Pancreas (tissue), 10 donors: ENCODE results near the gene ADRB2. TPM values are rescaled to one million over a fixed set of nuclear protein-coding genes. Genes with fewer than 3 reads are reported as not detected.
A peak's percentile ranks its signal among the peaks of the same experiment; 100 is the strongest.

ENCODE experiments used
- ATAC-seq, 4 donors: fragments of 200-7000 bp; cut with Tn5 transposase; one replicate each; pipeline versions ENCODE4 v1.8.0 to v1.9.1; 2020; ENCODE audit warnings: mild to moderate bottlenecking in 4 of 4, moderate library complexity in 4 of 4
- DNase-seq, 6 donors: peaks; one replicate each; pipeline ENCODE4 v3.0.0-alpha.2; 2020
- FAIRE-seq: peaks from 2 replicates; lab custom pipeline; 2012; peaks lifted over from hg19 to GRCh38; lab: Jason Lieb, UNC
- H3K27ac ChIP-seq, 4 donors: fragments of 200-600 bp; sonication (generic); 1 replicate in 3 of 4; 2 replicates in 1 of 4; pipeline versions ENCODE4 v1.5.0 to v1.8.0; 2020
- H3K27me3 ChIP-seq, 4 donors: fragments of 200-600 bp; one replicate each; pipeline ENCODE4 v1.8.0; 2021
- H3K36me3 ChIP-seq, 3 donors: fragments of 200-600 bp; sonication (generic) in 1 of 3; one replicate each; pipeline versions ENCODE4 v1.5.0 to v1.8.0; 2020 to 2021
- H3K4me1 ChIP-seq, 3 donors: fragments of 200-600 bp; one replicate each; pipeline ENCODE4 v1.8.0; 2021
- H3K4me3 ChIP-seq, 4 donors: fragments of 200-600 bp; sonication (generic) in 2 of 4; one replicate each; pipeline versions ENCODE4 v1.5.0 to v1.8.0; 2020 to 2021
- H3K9me3 ChIP-seq, 4 donors: fragments of 200-600 bp; one replicate each; pipeline ENCODE4 v1.8.0; 2021
- CTCF ChIP-seq, 4 donors: fragments of 200-600 bp; sonication (generic) in 3 of 4; IDR thresholded peaks; one replicate each; pipeline versions ENCODE4 v1.5.0 to v1.8.0; 2021; ENCODE audit warnings: antibody characterized with exemption in 4 of 4
- WGBS, 2 donors: extraction: QIAGEN DNeasy Blood & Tissue Kit; methylation state at CpG; one replicate each; pipeline ENCODE4 v1.1.7; 2013; 5-methylcytosine and 5-hydroxymethylcytosine counted together
- intact Hi-C, 3 donors: fragments of 100-400 bp; cut with DNase I; formaldehyde crosslinking; loops; one replicate each; pipeline versions ENCODE4 v1.11.1 to v1.14.2; 2022
- polyA plus RNA-seq, 2 donors: library from polyadenylated mRNA; stranded (reverse); fragments of 200-250 nt; gene quantifications; one replicate each; pipeline ENCODE4 v1.2.3, GENCODE V29; 2013
- total RNA-seq, 6 donors: library from RNA; stranded (reverse); fragmentation: NEBNext Ultra II Directional in 4 of 6; extraction: Animal tissue kit (Norgen Biotek cat#: 25700) in 4 of 6; gene quantifications; one replicate each; pipeline versions ENCODE4 v1.2.1 to v1.2.4, GENCODE V29; 2021 to 2023
- donor health status: healthy with polysubstance abuse.
- donor health status: DM: no; HTN: no; CAD: no; lungs with moderate emphysema.
- donor health status: DM: no; HTN: no; CAD: no.
- donor health status: control.
- donor health status: control.
- donor health status: Bipolar disorder and iron deficiency.
- donor health status: DM: yes; HTN: yes; CAD: no.
- donor health status: DM: no; HTN: no; CAD: no.
- donor health status: DM: no; HTN: no; CAD: no.
- donor health status: DM: yes; HTN: yes; CAD: no.

ADRB2 gene
- total and polyA plus RNA-seq, 8 donors = 0.09 to 1.1 (median 0.48) TPM

- no peaks in the 10 kb centered on the region for H3K4me1 ChIP-seq
- intact Hi-C loops = no loop called here
- no peaks in the 10 kb centered on the region for H3K9me3 ChIP-seq
- H3K27ac ChIP-seq = no peak overlapping the region
- H3K36me3 ChIP-seq = no peaks in the 10 kb centered on the region
- ATAC-seq = no peak
- no peak for FAIRE-seq
- H3K27me3 ChIP-seq = no peaks in the 10 kb centered on the region
- no peak for TF ChIP-seq CTCF (IDR thresholded peaks at IDR 0.05)
- no peak for DNase-seq
- no peak overlapping the region for H3K4me3 ChIP-seq
Observed at GRCh38 chr5:148846930-148847329, 20.5 kb downstream of the ADRB2 start.

- FAIRE-seq (no peak), DNase-seq (no peak), ATAC-seq (no peak)
- 65 to 69% methylated on average over 2 of the region's 2 CpGs for WGBS, 2 donors
- H3K27me3 ChIP-seq = no peaks in the 10 kb centered on the region
- intact Hi-C loops = no loop called here
- H3K4me1 ChIP-seq = no peaks in the 10 kb centered on the region
- no peaks in the 10 kb centered on the region for H3K9me3 ChIP-seq
- H3K4me3 ChIP-seq = no peak overlapping the region
- no peak overlapping the region for H3K27ac ChIP-seq
- TF ChIP-seq CTCF (IDR thresholded peaks at IDR 0.05) = no peak
- H3K36me3 ChIP-seq = no peaks in the 10 kb centered on the region
Observed at GRCh38 chr5:148847456-148847855, 21.0 kb downstream of the ADRB2 start.

DNA sequence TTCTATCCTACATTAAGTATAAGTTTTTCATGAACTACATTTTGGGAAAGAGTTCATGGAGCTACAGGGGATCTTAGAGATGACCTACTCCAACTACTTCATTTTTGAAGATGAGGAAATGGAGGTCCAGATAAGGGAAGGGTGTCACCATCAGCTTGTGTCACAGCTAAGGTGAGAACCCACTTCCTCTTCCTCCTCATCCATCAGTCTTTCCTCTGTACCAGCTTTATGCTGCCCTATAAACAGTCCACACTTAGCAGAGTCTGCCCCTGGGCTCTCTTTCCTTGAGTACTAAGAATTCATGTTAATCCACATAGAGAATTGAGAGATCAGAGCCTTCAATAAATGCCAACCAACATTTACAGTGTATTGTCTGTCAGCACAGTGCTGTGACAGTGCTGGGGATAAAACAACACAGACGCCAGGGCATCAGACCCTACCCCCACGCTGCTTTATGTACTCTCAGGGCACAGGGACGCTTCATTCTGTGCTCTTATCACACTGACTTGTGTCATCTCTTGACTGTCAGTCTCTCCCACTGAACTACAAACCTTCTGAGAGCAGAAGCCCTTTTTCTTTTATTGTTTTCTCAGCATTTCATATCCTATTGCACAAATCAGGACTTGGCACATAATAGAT is 22.1 kb downstream of the ADRB2 start:
- H3K9me3 ChIP-seq = no peaks in the 10 kb centered on the region
- no peak overlapping the region for H3K27ac ChIP-seq
- intact Hi-C loops = no loop called here
- whole genome bisulfite sequencing, 2 donors = 62 to 70% methylated on average over 3 of the region's 3 CpGs
- ATAC-seq (no peak), DNase-seq (no peak), FAIRE-seq (no peak)
- H3K27me3 ChIP-seq = no peaks in the 10 kb centered on the region
- H3K36me3 ChIP-seq = no peaks in the 10 kb centered on the region
- no peak overlapping the region for H3K4me3 ChIP-seq
- no peak for TF ChIP-seq CTCF (IDR thresholded peaks at IDR 0.05)
- H3K4me1 ChIP-seq = no peaks in the 10 kb centered on the region

DNA sequence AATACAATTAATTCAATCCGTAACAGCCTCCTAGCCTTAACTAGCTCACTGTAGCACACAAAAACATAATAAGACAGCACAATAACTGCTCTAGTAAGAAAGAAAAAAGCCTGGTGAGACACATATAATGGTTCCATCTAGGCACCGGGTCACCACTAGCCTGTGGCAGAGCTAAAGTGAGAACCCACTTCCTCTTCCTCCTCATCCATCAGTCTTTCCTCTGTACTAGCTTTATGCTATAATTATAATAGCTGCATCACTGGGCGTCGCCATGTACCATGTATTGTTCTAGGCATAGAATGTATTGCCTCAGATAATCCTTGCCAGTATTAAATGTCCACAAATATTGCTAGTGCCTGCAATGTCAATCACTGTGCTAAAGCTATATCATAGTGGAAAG is 23.1 kb downstream of the ADRB2 start:
- H3K36me3 ChIP-seq = no peaks in the 10 kb centered on the region
- H3K27ac ChIP-seq = no peak overlapping the region
- no peak for TF ChIP-seq CTCF (IDR thresholded peaks at IDR 0.05)
- WGBS, 2 donors = 81 to 90% methylated on average over 4 of the region's 4 CpGs
- ATAC-seq (peak in 2 of 4 donors; percentile 36 to 63), FAIRE-seq (no peak), DNase-seq (no peak)
- H3K27me3 ChIP-seq = no peaks in the 10 kb centered on the region
- H3K4me3 ChIP-seq = no peak overlapping the region
- intact Hi-C loops = no loop called here
- H3K9me3 ChIP-seq = no peaks in the 10 kb centered on the region
- no peaks in the 10 kb centered on the region for H3K4me1 ChIP-seq

GRCh38 chr5:148850836-148851235 is 24.4 kb downstream of the ADRB2 start:
- intact Hi-C loops = no loop called here
- Histone ChIP-seq H3K4me1 (no peaks in the 10 kb centered on the region), H3K27ac (no peak overlapping the region), H3K9me3 (no peaks in the 10 kb centered on the region), H3K4me3 (no peak overlapping the region), H3K36me3 (no peaks in the 10 kb centered on the region), H3K27me3 (no peaks in the 10 kb centered on the region)
- no peak for TF ChIP-seq CTCF (IDR thresholded peaks at IDR 0.05)
- FAIRE-seq (no peak), DNase-seq (no peak), ATAC-seq (no peak)
- 43 to 46% methylated on average over 2 of the region's 2 CpGs for WGBS, 2 donors
